Amygdala (tissue), 56 donors: ENCODE results near the gene C2orf68.
A peak's percentile ranks its signal among the peaks of the same experiment; 100 is the strongest.
"Not testable (repeated sequence)": the region's sequence is repeated elsewhere in the genome, so short reads cannot be mapped to it uniquely, and the experiment has no call there.

Experiments used
- DNase-seq, 56 donors: peaks; one replicate each; lab custom pipeline; 2025; lab: John Stamatoyannopoulos, UW

Gene C2orf68

GRCh38 chr2:85600951-85601770, 10.7 kb downstream of the C2orf68 start:
- no peak for DNase-seq

- DNase-seq = no peak
Measured at GRCh38 chr2:85600235-85600575, 11.7 kb downstream of the C2orf68 start.

DNA sequence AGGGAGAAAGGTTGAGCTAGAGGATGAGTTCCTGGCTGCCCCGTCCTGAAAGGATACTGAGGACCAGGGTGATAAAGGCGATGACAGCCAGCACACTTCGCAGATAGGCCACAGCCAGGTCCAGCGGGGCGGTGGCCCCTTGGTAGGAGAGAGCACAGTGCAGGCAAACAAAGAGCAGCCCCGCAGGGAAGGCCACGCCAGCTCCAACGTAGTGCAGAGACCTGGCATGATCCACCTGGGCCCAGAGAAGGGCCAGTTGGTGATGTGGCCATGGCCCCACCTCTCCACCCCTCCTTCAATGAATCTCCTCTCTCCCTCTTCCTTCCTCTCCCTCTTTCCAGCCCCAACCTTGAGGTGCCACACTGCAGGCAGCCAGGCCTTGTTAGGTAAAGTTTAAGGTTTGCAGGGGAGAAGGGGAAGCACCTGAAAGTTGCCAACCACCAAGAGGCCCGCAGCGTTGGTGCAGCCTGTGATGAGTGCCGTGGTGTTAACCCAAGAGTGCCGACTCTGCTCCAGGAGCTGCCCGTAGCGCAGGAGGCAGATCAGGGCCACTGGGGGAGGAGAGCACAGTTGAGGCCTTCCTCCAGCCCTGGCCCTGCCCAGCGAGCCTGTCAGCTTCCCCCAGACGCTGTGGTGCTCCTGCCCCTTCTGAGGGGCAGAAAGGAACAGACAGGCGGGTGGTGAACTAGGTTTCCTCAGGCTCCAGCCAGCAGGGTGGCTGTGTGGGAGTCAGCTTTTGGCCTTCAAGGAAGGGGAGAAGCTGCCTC, 12.2 kb downstream of the C2orf68 start:
- no peak for DNase-seq

DNA sequence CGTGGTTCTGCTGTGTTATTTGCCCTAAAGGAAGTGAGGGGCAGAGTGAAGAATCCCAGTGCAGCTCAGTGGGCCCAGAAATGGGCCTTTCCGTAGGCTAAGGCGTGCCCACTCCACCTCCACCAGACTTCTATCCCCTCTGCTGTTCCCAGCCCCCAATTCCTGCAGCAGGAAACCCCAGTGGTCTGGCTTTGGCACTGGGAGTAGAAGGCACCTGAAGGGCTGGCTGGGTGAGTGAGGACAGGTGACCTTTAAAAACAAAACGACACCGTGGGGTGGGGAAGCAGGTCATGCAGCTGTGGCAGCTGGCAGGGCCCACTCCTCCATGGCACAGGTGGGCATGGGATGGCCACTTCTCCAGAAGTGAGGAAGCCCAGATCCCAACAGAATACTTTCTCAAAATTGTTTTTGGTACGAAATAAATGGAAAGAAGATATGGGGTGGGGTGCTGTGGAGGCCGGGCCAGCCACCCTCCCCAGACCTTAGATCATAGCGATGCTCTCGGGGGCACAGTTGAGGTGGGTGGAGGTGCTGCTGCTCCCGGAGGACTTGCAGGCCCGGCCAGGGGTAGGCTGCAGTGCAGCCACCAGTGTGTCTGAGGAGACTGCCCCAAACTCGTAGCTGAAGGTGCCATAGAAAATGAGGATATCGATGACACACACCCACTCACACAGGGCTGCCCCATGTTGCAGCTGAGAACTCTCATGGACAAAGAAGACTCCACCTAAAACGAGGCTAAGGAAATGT, 13.1 kb downstream of the C2orf68 start:
- no peak for DNase-seq

- DNase-seq = no peak
Measured at GRCh38 chr2:85597241-85597640, 14.6 kb downstream of the C2orf68 start.

DNA sequence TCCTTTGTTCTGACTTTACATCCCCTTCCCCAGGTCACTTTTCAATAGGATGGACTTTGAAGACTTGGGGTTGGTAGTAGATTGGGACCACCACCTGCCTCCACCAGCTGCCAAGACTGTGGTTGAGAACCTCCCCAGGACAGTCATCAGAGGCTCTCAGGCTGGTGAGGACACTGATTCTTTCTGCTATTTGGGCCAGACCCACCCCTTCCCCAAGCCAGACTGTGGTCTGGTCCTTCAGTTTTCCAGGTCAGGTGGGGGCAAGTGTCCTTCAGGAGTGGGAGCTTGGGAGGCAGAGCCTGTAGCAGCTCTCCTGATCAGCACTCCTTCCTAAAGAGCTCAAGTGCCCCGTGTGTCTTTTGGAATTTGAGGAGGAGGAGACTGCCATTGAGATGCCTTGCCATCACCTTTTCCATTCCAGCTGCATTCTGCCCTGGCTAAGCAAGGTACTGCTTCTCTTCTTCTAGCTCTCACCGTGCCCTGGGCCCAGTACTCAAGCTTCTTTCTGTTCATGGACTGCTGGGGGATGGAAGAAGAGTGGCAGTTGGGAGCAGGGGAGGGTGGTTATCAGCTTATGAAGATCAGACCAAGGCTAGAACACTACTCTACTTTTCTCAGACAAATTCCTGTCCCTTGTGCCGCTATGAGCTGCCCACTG, 15.3 kb downstream of the C2orf68 start:
- no peak for DNase-seq

- DNase-seq = no peak
Measured at GRCh38 chr2:85596026-85596333, 15.9 kb downstream of the C2orf68 start.

GRCh38 chr2:85595301-85596025, 16.4 kb downstream of the C2orf68 start, which contains the start of gene RNF181:
Gene RNF181 (plus strand): TSS chr2:85595745. CDS start chr2:85595764, 19 bp downstream.
- peak; percentile 67 to 100 (median 97) for DNase-seq

- no peak for DNase-seq
Measured at GRCh38 chr2:85594715-85595300, 17.1 kb downstream of the C2orf68 start.

- no peak for DNase-seq
Measured at GRCh38 chr2:85593023-85593422, 18.8 kb downstream of the C2orf68 start.

- not testable (repeated sequence) for DNase-seq
Measured at GRCh38 chr2:85592299-85592698, 19.6 kb downstream of the C2orf68 start.

DNA sequence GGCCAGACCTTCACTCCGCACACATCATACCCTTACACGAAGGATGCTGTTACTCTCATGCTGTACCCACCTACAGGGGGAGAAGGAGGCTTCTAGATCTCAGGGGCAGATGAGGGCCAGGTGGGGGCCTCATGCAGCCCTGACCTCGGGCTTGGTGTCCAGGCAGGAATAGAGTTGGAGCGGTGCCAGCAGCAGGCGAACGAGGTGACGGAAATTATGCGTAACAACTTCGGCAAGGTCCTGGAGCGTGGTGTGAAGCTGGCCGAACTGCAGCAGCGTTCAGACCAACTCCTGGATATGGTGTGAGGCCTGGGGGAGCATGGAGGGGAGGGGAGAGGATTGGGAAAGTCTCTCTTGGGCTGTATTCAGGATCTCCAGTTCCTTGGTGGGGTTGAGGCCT, 20.3 kb downstream of the C2orf68 start:
- DNase-seq = no peak

DNA sequence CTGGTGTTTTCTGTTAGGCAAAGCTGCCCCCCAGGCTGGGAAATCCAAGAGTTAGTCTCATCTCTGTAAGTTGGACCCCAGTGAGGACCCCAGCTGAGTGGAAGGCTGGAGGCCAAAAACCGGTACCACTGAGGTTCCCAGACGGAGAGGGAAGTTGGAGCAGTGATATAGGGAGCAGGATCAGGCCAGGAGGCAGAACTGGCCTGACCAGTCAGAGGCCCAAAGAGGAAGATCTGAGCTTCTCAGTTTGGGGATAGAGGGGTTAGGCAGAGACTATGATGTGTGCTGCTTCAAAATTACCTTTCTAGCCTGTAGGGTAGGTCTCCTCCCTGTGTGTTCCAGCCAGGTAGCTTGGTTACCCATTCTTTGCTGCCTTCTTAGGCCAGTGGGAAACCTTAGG, 20.9 kb downstream of the C2orf68 start:
- no peak for DNase-seq

GRCh38 chr2:85589982-85590791, 21.7 kb downstream of the C2orf68 start:
- DNase-seq = peak in 2 of 56 donors; percentile 36 to 37

DNA sequence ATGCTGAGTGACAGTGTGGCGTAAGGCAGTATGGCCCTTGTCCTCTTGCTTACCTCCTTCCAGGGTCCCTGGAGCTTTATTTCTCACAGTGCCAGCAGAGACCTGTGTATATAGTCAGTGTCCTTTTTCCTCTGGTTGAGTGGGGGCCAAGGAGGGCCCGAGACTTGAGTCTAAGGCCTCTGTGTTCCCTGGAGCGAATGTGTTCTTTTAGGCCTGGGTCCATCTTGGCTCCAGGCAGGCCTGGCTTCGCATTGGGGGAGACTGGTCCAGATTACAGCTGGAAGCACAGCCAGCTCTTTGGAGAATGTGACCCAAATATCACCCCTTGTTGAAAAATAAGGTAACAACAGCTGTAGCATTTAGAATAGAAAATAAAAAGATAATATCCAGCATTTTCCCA, 22.7 kb downstream of the C2orf68 start:
- peak in 3 of 56 donors; percentile 12 to 25 (median 18) for DNase-seq

DNA sequence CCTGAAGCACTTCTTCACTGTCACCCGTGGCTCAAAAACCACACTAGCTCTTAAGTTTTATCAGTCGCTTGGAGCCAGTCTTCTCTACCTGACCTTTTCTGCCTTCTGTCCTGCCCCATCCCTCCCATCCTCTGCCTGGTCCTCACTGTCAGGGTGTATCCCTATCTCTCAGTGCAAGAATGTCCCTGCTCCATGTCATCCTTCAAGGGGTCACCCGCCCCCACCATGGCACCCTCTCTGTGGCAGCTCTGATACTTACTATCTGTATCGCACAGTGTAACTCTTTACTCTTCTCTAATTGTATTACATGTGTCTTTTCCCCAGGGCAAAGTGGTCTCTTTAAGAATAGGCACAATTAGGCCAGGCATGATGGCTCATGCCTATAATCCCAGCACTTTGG, 23.2 kb downstream of the C2orf68 start:
- DNase-seq = no peak

- no peak for DNase-seq
Measured at GRCh38 chr2:85588236-85588635, 23.6 kb downstream of the C2orf68 start.

GRCh38 chr2:85585781-85586105, 26.1 kb downstream of the C2orf68 start:
- DNase-seq = no peak
